Heart left ventricle (tissue), 16 donors: Measurements from ENCODE around the gene FOXP2. TPM values are rescaled to one million over a fixed set of nuclear protein-coding genes. Genes with fewer than 3 reads are reported as not detected.

Experiments
- ATAC-seq, 4 donors: fragments of 200-7000 bp; cut with Tn5 transposase; one replicate each; pipeline ENCODE4 v1.9.1; 2020 to 2022; ENCODE audit warnings: moderate library complexity in 4 of 4, mild to moderate bottlenecking in 3 of 4, moderate number of reproducible peaks in 1 of 4
- DNase-seq, 5 donors: peaks; one replicate each; pipeline ENCODE4 v3.0.0-alpha.2; 2020
- H3K27ac ChIP-seq, 12 donors: fragments of 200-600 bp; sonication (generic) in 4 of 12; one replicate each; pipeline versions ENCODE4 v1.5.0 to v1.8.0; 2016 to 2022; ENCODE audit warnings: mild to moderate bottlenecking in 2 of 12
- H3K27me3 ChIP-seq, 9 donors: fragments of 200-600 bp; sonication (generic) in 2 of 9; one replicate each; pipeline versions ENCODE4 v1.5.1 to v1.8.0; 2016 to 2022; ENCODE audit warnings: mild to moderate bottlenecking in 3 of 9
- H3K36me3 ChIP-seq, 9 donors: fragments of 200-600 bp; sonication (generic) in 2 of 9; one replicate each; pipeline versions ENCODE4 v1.5.0 to v1.8.0; 2018 to 2022; ENCODE audit warnings: mild to moderate bottlenecking in 2 of 9
- H3K4me1 ChIP-seq, 12 donors: fragments of 200-600 bp; sonication (generic) in 4 of 12; one replicate each; pipeline versions ENCODE4 v1.5.0 to v1.8.0; 2016 to 2022; ENCODE audit warnings: mild to moderate bottlenecking in 3 of 12
- H3K4me3 ChIP-seq, 12 donors: fragments of 200-600 bp; sonication (generic) in 4 of 12; one replicate each; pipeline versions ENCODE4 v1.5.0 to v1.8.0; 2017 to 2022; ENCODE audit warnings: mild to moderate bottlenecking in 9 of 12, moderate library complexity in 4 of 12
- H3K9me3 ChIP-seq, 12 donors: fragments of 200-600 bp; sonication (generic) in 4 of 12; one replicate each; pipeline versions ENCODE4 v1.5.0 to v1.8.0; 2016 to 2022; ENCODE audit warnings: mild to moderate bottlenecking in 1 of 12
- POLR2A ChIP-seq, 2 donors: fragments of 450-650 bp; IDR thresholded peaks; one replicate each; pipeline ENCODE4 v1.6.1; 2017; ENCODE audit warnings: antibody characterized with exemption in 2 of 2, mild to moderate bottlenecking in 2 of 2, moderate library complexity in 2 of 2
- WGBS, 4 donors: extraction: QIAGEN DNeasy Blood & Tissue Kit in 2 of 4; methylation state at CpG; one replicate each; pipeline versions ENCODE4 v1.1.5 to v1.1.7; 2013 to 2018; 5-methylcytosine and 5-hydroxymethylcytosine counted together
- intact Hi-C, 10 donors: fragments of 100-400 bp; cut with DNase I; formaldehyde crosslinking; loops; one replicate each; pipeline versions ENCODE4 v1.11.1 to v1.14.2; 2022
- polyA plus RNA-seq, 2 donors: library from polyadenylated mRNA; stranded (reverse); fragments of 200-250 nt; gene quantifications; one replicate each; pipeline ENCODE4 v1.2.3, GENCODE V29; 2013
- total RNA-seq, 9 donors: library from RNA; depleted of rRNA in 2 of 9; stranded (reverse); fragments of >200 nt in 2 of 9; fragmentation: NEBNext Ultra II Directional in 3 of 9; extraction: Animal tissue kit (Norgen Biotek cat#: 25700) in 3 of 9; gene quantifications; one replicate each; pipeline versions ENCODE4 v1.1.0 to v1.2.4, GENCODE V29; 2016 to 2023
- TF ChIP-seq, protein P1 (sequence below), 12 donors: fragments of 200-600 bp; sonication (generic) in 4 of 12; IDR thresholded peaks; one replicate each; pipeline versions ENCODE4 v1.5.0 to v1.8.0; 2018 to 2022; ENCODE audit warnings: antibody characterized with exemption in 12 of 12, mild to moderate bottlenecking in 5 of 12
- donor health status: ischemic (EF 13 %, LVEDD 7.1; RV severe dilation, severe dysfunction).
- donor health status: healthy with polysubstance abuse.
- donor health status: DM: no; HTN: yes; CAD: no.
- donor health status: DM: no; HTN: no; CAD: no.
- donor health status: ischemic (EF 25% LVEDD 6.9; RV normal size, moderate dysfunction).
- donor health status: ischemic (EF 25% LVEDD 5.7; RV mildly dilated, moderate dysfunction).
- donor health status: healthy.
- donor health status: DM: yes; HTN: yes; CAD: no.
- donor health status: ischemic (EF 35%, LVEDD 5.7; RV mildly dilated, moderate dysfunction).
- donor health status: nonischemic (EF 11% LVEDD 7.7; RV severe dilation, severe dysfunction).
- donor health status: DM: yes; HTN: yes; CAD: no.
- donor health status: PGD.
- donor health status: ischemic (EF 29% LVEDD 5.4; RV normal size, mild dysfunction).
- donor health status: nonischemic (EF 23%, LVEDD 6.1; RV moderate dilation, normal function).

FOXP2 gene
- total and polyA plus RNA-seq, 11 donors: 0.25 to 3.7 (median 1.9) TPM

DNA sequence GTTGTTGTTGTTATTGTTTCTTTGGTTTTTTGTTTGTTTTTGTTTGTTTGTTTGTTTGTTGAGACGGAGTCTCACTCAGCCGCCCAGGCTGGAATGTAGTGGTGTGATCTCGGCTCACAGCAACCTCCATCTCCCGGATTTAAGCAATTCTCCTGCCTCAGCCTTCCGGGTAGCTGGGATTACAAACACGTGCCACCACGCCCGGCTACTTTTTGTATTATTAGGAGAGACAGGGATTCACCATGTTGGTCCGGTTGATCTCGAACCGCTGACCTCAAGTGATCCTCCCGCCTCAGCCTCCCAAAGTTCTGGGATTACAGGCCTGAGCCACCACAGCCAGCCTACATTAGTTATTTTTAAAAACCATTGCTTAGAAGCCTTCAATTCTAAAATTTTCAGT is 45.0 kb downstream of the FOXP2 start:
- DNase-seq (no peak), ATAC-seq (no peak)
- 93 to 98% (median 96%) methylated on average over 12 of the region's 12 CpGs for WGBS, 4 donors
- Histone ChIP-seq H3K36me3 (no peaks in the 10 kb centered on the region), H3K27ac (no peak overlapping the region), H3K4me1 (no peaks in the 10 kb centered on the region), H3K27me3 (no peaks in the 10 kb centered on the region), H3K4me3 (no peak overlapping the region), H3K9me3 (no peaks in the 10 kb centered on the region)
- intact Hi-C loops: no loop called here
- TF ChIP-seq, protein P1, sequence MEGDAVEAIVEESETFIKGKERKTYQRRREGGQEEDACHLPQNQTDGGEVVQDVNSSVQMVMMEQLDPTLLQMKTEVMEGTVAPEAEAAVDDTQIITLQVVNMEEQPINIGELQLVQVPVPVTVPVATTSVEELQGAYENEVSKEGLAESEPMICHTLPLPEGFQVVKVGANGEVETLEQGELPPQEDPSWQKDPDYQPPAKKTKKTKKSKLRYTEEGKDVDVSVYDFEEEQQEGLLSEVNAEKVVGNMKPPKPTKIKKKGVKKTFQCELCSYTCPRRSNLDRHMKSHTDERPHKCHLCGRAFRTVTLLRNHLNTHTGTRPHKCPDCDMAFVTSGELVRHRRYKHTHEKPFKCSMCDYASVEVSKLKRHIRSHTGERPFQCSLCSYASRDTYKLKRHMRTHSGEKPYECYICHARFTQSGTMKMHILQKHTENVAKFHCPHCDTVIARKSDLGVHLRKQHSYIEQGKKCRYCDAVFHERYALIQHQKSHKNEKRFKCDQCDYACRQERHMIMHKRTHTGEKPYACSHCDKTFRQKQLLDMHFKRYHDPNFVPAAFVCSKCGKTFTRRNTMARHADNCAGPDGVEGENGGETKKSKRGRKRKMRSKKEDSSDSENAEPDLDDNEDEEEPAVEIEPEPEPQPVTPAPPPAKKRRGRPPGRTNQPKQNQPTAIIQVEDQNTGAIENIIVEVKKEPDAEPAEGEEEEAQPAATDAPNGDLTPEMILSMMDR (IDR thresholded peaks at IDR 0.05): no peak
- TF ChIP-seq POLR2A (IDR thresholded peaks at IDR 0.05): no peak

DNA sequence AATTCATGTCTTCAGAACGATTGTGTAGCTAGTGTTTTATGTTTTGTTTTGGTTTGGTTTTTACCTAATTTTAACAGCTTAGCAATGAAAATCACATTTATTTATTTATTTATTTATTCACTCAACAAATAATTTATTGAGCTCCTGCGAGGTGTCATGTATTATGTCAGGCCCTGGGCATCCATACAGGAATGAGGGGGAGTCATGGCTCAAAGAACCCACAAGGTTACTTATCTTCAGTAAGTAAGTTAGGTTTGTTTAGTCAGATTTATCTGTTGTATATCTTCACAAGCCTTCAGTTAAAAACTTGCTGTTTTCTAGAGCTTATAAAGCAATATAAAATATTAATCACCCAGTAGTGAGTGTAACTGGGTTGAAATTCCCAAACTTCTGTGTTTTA is 45.4 kb downstream of the FOXP2 start:
- intact Hi-C loops: no loop called here
- H3K36me3 ChIP-seq: no peaks in the 10 kb centered on the region
- 82 to 88% (median 84%) methylated on average over 2 of the region's 2 CpGs for WGBS, 4 donors
- TF ChIP-seq, protein P1 (IDR thresholded peaks at IDR 0.05): no peak
- no peak for TF ChIP-seq POLR2A (IDR thresholded peaks at IDR 0.05)
- H3K4me1 ChIP-seq: no peaks in the 10 kb centered on the region
- no peaks in the 10 kb centered on the region for H3K27me3 ChIP-seq
- no peaks in the 10 kb centered on the region for H3K9me3 ChIP-seq
- no peak overlapping the region for H3K4me3 ChIP-seq
- ATAC-seq: no peak
- no peak for DNase-seq
- H3K27ac ChIP-seq: no peak overlapping the region

DNA sequence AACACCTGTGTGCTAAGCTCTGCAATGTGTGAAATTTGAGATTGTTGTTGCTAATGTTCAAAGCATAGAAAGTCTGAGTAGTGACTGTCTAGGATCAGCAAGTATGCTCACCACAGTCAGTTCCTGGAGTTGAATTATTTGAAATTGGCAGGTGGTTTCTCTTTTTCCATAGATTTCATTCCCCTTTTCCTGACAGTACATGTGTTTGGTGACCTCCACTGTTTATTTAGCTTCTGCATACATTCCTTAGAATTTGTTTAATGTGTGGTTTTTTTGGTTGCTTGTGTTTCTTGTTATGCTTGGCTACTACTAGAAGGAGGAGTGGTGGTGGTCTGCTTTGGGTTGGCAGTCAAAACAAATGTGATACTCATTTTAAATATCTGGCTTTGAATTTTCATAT is 52.3 kb downstream of the FOXP2 start:
- Histone ChIP-seq H3K36me3 (no peaks in the 10 kb centered on the region), H3K27ac (no peak overlapping the region), H3K27me3 (no peaks in the 10 kb centered on the region), H3K4me1 (no peaks in the 10 kb centered on the region), H3K4me3 (no peak overlapping the region), H3K9me3 (no peaks in the 10 kb centered on the region)
- ATAC-seq (no peak), DNase-seq (no peak)
- intact Hi-C loops: no loop called here
- TF ChIP-seq POLR2A (IDR thresholded peaks at IDR 0.05): no peak
- TF ChIP-seq, protein P1 (IDR thresholded peaks at IDR 0.05): no peak

DNA sequence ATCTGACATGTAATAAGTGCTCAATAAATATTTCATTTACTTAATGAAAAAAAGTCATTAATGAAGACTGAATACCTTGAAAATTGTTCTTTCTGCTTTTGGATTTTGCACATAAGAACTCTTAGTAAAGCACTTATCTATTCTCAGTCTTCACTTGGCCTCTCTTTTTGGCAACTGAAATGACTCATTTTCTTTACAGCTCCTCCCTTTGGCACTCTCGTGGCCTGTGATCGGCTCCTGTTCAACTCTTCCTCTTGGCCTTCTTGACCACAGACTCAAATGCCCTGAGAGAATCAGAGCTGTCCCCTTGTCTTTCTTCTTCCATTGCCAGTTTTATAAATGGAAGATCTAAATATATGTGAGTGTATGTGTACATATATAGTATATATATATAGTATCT is 54.2 kb downstream of the FOXP2 start:
- TF ChIP-seq, protein P1 (IDR thresholded peaks at IDR 0.05): no peak
- TF ChIP-seq POLR2A (IDR thresholded peaks at IDR 0.05): no peak
- intact Hi-C loops: no loop called here
- ATAC-seq (no peak), DNase-seq (no peak)
- Histone ChIP-seq H3K4me3 (no peak overlapping the region), H3K27ac (no peak overlapping the region), H3K9me3 (no peaks in the 10 kb centered on the region), H3K36me3 (no peaks in the 10 kb centered on the region), H3K27me3 (no peaks in the 10 kb centered on the region), H3K4me1 (no peaks in the 10 kb centered on the region)
- WGBS, 4 donors: 50 to 67% (median 55%) methylated on average over 2 of the region's 2 CpGs
